Measurements from ENCODE around the gene TRIM41.
"Not testable (repeated sequence)": the region's sequence is repeated elsewhere in the genome, so short reads cannot be mapped to it uniquely, and the experiment has no call there.

Gene TRIM41

GRCh38 chr5:181193656-181194055, 29.4 kb upstream of the TRIM41 start:
- DNase-seq, result no peak

DNA sequence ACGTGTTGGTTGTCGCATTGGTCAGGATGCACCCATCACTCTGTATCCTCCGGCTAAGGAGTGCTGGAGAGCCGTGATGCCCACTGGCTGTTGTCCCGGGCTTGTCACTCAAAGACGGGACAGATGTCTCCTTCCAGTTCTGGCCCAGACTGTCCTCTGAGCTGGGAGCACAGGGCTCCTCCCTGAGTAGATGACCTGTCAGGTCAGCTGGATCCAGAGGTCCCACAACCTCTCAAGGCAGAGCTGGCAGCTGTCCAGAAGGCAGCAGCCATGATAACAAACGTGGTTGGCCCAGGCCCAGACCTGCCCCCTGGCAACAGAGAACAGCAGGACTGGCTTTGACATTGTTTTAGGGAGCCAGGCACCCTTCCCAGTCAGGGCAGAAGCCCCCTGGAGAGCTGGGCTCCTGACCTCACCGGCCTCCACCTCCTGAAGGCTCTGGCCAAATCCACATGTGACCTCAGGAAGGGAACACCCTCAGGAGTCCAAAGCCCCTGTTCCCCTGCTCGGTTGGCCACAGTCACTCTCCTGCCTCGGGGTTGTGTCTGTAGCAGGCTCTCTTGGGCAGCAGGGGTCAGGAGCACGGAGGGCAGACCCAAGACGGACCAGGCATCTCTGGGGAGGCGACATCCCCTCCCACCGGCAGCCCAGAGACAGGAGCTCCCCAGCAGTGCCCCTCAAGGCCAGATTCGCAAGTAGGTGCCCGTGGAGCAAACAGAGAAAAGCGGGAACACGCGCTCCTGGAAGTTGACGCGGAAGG, 28.4 kb upstream of the TRIM41 start:
- no peak for DNase-seq

GRCh38 chr5:181195249-181195761, 27.8 kb upstream of the TRIM41 start:
- DNase-seq, result no peak

GRCh38 chr5:181197326-181197951, 25.6 kb upstream of the TRIM41 start:
- DNase-seq, result peak; percentile 22

GRCh38 chr5:181198106-181198685, 24.9 kb upstream of the TRIM41 start:
- DNase-seq, result no peak

DNA sequence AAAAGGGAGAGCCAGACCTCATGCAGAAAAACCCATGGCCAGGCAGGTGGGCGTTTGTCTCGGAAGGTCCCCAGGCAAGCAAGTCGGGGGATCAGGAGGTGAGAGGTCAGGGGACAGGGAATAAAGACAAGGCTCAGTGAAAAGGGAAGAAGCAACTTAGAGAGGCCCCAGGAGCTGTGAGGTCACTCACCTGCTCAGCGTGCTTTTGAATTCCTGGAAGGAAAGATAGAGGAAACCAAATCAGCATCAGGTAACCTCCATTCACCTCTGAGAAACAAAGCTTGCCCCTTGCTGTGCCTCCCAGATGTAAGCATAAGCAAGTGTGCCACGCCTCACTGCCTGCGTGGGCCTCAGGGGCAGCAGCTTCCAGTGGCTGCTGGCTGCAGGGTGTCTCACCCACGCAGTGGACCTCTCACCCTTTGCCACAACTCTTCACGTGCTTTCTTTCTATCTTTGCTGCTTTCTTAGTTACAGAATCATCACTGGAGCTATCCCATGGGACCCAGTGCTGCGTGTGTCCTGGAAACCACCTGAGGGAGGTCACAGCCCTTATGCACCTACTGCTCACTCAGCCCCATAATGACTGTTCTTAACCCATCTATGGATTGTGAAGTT, 24.1 kb upstream of the TRIM41 start:
- no peak for DNase-seq

DNA sequence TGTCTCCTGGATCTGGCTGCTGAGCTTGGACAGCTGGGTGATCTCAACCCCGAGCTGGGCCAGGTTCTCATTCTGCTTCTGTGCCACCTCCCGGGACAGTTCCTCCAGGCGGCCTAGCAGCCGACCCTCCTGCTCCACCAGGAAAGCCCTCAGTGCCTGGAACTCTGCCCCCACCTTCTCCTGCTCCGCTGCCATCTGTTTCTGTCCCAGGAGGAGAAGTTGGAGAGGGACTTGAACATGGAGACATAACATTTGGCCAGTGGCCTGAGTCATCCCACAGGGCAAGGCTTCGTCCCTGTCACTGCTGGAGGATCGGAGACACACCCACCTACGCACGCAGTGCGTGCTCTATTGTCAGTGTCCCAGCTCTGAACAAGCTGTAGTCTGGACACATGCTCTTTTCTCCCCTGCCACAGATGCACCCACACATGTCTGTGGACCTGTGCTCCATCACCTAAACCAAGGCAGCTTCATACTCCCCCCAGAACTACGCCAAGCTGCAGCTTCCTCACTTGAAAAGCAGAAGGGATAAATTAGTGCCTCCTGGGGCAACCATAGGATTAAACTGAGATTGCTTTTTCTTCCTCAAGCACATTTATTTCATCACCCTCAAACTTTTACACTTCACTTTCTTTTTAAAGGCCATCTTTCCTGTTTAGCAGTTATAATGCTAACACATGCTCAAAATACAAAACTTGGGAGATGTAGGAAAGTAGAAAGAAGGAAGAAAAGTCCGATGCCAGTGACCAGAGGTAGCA, 23.0 kb upstream of the TRIM41 start:
- DNase-seq, result no peak

- no peak for DNase-seq
These were observed 22.3 kb upstream of the TRIM41 start for GRCh38 chr5:181200816-181201215.

DNA sequence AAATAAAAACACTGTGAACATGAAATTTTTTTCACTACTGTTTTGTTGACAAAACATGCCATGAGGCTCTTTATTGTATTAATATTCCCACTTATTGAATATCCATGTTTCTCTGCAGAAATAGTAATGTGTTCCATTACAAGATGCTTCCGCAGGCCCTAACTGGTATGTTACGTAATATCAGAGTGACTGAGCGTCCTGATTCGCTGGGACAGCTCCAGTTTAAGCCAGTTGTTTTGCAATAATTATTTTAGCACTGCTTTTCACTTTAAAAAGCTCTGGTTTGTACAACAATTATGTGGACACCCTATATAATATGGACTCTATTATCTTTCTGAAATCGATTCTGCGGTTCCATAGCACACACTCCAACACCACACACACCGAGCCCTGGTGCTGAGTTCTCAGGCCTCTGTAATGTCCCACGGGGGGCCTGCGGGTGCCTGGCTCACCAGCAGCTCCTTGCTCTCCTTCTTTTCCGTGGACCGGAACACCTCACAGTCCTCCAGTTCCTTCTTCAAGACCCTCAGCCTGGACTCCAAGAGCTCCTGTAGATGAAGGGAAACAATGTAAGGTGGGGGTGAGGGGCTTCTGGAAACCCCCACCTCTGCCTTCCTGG, 19.9 kb upstream of the TRIM41 start:
- DNase-seq, result no peak

- no peak for DNase-seq
These were observed 19.3 kb upstream of the TRIM41 start for GRCh38 chr5:181203777-181204112.

- peak; percentile 46 for DNase-seq
These were observed 18.8 kb upstream of the TRIM41 start for GRCh38 chr5:181204113-181204825.

- DNase-seq, result peak; percentile 67
These were observed 18.0 kb upstream of the TRIM41 start, which contains the start of gene TRIM7 for GRCh38 chr5:181204826-181205760. Gene TRIM7, minus strand, starts transcription at chr5:181205196. Its CDS starts 86 bp downstream, at chr5:181205110.

GRCh38 chr5:181205761-181206649, 17.1 kb upstream of the TRIM41 start:
- DNase-seq, result peak; percentile 29

GRCh38 chr5:181207214-181207959, 15.7 kb upstream of the TRIM41 start:
- DNase-seq, result peak; percentile 95

DNA sequence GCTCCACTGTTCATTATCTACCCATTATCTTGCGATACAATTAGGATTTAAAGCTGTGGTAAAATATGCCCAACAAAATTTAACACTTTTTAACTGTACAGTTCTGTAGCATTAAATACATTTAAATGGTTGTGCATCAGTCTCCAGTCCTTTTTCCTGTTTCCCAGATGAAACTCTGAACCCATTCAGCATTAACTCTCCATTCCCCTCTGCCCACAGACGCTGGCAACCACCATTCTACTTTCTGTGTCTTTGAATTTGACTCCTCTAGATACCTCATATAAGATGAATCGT, 15.2 kb upstream of the TRIM41 start:
- no peak for DNase-seq

DNA sequence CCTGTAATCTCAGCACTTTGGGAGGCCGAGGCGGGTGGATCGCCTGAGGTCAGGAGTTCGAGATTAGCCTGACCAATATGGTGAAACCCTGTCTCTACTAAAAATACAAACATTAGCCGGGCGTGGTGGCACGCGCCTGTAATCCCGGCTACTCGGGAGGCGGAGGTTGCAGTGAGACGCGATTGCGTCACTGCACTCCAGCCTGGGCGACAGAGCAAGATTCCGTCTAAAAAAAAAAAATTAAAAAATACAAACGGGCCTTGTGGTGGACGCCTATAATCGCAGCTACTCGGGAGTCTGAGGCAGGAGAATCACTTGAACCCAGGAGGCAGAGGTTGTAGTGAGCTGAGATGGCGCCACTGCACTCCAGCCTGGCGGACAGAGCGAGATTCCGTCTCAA, 14.1 kb upstream of the TRIM41 start:
- not testable (repeated sequence) for DNase-seq

GRCh38 chr5:181210148-181210547, 12.9 kb upstream of the TRIM41 start:
- not testable (repeated sequence) for DNase-seq

DNA sequence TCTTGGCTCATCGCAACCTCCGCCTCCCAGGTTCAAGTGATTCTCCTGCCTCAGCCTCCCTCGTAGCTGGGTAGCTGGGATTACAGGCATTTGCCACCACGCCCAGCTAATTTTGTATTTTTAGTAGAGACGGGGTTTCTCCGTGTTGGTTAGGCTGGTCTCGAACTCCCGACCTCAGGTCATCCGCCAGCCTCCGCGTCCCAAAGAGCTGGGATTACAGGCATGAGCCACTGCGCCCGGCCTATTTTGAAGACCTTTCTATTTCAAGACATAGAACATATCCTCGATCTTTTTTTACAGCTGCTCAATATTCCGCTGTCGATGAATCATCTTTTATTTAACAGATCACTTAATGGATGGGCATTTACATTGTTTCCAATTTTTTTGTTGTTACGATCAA, 12.4 kb upstream of the TRIM41 start:
- not testable (repeated sequence) for DNase-seq

- DNase-seq, result no peak
These were observed 11.9 kb upstream of the TRIM41 start for GRCh38 chr5:181211208-181211607.

All from EL (cell line).